CD4-positive, alpha-beta T cell treated with Interferon alpha-2 for 1 hour (primary cell): ENCODE measurements around the gene DNTTIP2.
A peak's percentile ranks its signal among the peaks of the same experiment; 100 is the strongest.
"Not testable (repeated sequence)": the region's sequence is repeated elsewhere in the genome, so short reads cannot be mapped to it uniquely, and the experiment has no call there.

Experiments
- DNase-seq, 2 donors: peaks; one replicate each; pipeline ENCODE4 v3.0.0-alpha.2; 2020 to 2022

The DNTTIP2 gene

DNA sequence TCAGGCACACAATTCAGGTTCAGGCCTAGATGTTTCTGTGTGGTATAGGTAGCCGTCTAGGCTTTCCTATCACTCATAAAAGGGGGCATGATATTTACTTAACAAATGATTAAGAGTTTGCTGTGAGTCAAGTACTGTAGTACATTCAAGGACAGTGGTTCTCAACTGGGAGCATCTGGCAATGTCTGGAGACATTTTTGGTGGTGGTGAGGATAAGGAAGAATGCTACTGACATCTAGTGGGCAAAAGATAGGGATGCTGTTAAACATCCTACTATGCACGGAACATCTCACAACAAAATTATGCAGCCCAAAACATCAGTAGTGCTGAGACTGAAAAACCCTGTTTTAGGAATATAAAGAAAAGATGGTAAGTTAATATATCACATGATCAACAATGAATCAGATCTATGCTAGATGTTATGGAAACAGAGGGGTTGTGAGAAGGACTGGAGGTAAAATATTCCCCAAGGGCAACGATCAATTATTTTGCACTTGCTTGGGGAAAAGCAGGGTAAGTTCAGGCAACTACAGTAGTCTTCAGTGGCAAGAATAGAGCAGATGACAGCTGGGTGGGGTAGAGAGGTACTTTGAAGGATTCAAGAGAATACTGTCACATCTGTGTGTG is 4.9 kb downstream of the DNTTIP2 start:
- DNase-seq = peak in 1 of 2 donors; percentile 59

DNA sequence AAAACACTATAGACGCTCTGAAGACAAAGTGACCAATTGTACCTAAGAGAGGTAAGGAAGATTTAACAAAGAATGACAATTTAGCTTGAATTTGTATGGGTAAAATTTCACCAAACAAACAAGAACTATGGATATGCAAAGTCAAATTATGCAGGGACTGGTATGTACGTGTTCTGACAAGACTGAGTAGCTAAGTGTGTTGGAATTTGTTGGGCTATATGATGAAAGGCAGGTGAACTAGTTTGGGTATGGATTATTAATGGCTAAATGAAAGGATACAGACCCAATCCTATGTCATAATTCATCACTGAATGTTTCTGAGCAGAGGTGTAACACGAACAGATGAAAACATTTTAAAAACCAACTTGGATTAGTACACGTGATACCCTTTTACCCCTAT is 7.6 kb downstream of the DNTTIP2 start:
- no peak for DNase-seq

DNA sequence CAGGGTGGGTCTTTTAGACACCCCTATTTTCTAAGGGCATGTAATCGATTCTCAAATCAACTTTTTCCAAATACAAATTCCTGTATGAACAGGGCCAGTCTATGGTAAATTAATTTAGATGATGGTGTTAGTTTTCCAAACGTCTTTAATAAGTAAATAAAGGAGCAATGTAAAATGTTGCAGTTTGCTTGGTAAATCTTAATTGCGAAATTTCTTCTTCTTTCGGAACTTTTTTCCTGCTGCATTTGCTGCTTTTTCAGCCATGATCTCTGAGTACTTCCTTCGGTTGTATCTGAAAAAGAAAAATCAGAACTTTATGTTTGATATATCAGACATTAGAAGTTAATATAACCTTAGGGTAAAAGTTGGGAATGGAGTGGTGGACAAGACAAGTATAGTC is 9.4 kb downstream of the DNTTIP2 start:
- no peak for DNase-seq

DNA sequence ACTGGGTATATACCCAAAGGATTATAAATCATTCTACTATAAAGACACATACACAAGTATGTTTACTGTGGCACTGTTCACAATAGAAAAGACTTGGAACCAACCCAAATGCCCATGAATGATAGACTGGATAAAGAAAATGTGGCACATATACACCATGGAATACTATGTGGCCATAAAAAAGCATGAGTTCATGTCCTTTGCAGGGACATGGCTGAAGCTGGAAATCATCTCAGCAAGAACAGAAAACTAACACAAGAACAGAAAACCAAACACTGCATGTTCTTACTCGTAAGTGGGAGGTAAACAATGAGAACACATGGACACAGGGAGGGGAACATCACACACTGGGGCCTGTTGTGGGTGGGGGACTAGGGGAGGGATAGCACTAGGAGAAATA is 10.5 kb downstream of the DNTTIP2 start:
- not testable (repeated sequence) for DNase-seq

DNA sequence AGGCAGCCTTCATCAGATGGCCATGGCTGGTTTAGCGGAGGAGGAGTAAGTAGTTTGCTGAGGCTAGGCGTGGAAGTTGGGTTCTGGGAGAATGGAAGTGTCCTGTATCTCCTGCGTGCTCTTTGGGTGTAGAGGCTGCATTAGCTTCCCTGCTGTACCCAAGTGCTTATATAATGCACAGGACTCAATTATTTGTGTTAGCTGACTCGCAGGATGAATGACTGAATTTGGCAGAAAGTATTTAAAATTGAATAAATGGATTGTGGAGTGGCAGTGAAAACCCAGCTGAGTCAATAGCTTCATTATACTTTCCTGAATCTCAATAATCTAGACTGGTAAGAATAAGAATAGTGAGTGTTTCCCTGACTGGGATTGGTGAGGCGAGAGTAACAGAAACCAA is 13.8 kb downstream of the DNTTIP2 start:
- no peak for DNase-seq

DNA sequence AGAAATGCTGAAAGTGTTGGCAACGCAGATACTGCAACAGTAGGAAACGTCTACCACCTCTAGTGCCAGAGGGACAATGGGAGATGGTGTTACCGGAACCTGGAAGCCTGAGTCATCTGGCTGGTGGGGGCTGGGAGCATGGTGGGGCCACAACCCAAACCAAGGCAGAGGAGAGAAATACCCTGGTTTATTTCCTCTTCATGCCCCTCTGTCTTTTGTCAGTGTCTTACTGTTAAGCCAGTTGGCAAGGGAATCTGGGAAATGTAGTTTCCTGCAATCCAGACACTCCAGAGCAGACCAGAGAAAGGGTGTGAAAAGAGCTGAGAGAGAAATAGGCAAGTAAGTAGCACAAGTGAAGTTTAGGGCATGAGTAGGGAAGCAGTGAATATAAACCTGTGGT is 14.8 kb downstream of the DNTTIP2 start:
- no peak for DNase-seq

DNA sequence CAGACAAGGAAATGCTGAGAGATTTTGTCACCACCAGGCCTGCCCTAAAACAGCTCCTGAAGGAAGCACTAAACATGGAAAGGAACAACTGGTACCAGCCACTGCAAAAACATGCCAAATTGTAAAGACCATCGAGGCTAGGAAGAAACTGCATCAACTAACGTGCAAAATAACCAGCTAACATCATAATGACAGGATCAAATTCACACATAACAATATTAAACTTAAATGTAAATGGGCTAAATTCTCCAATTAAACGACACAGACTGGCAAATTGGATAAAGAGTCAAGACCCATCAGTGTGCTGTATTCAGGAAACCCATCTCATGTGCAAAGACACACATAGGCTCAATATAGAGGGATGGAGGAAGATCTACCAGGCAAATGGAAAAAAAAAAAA is 21.4 kb downstream of the DNTTIP2 start:
- DNase-seq = not testable (repeated sequence)

DNA sequence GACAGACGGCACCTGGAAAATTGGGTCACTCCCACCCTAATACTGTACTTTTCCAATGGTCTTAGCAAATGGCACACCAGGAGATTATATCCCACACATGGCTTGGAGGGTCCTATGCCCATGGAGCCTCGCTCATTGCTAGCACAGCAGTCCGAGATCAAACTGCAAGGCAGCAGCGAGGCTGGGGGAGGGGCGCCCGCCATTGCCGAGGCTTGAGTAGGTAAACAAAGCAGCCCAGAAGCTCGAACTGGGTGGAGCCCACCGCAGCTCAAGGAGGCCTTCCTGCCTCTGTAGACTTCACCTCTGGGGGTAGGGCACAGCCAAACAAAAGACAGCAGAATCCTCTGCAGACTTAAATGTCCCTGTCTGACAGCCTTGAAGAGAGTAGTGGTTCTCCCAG is 23.0 kb downstream of the DNTTIP2 start:
- DNase-seq = peak in 1 of 2 donors; percentile 23

DNA sequence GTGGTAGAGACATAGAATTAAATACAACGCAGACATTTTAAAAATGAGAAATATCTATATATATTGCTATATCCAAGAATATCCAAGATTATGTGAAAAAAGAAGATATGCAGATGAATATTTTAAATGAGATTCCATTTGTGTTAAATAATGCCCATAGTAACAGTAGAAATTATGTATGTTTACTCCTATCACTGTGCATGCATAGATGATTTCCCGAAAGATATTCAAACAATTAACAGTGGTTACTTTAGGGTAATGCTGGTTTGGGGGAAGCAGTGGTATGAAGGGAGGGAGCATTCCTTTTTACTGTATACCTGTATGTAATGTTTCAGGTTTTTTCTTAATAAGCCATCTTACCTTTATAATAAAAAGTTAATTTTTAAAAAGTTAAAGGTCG is 25.1 kb downstream of the DNTTIP2 start:
- DNase-seq = no peak

DNA sequence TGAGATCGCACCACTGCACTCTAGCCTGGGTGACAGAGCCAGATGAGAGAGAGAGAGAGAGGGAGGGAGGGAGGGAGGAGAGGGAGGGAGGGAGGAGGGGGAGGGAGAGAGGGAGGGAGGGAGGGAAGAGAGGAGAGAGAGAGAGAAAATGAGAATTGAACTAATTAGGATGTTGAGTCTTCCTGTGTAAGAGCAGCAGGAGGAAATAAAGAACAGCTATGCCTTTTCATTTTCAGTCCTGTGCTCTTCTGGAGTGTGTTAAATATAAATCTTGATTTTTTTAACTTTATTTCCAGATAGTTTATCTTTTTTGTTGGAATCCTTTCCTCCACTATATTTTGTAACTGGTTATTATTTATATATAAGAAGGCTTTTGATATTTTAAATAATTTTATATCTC is 27.1 kb downstream of the DNTTIP2 start:
- no peak for DNase-seq

DNA sequence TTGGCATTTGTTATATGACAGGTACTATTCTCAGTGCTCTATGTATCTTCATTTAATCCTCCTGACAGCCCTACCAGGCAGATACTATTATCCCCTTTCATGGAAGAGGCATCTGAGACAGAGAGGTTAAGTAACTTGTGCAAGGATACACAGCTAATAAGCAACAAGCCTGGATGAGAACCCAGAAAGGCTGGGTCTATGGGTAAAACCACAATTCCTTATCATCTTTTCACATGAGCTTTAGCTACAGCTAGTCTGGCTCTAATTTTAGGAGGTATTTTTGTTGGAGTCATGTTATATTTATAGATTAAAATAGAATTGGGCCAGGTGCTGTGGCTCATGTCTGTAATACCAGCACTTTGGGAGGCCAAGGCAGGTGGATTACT is 27.7 kb downstream of the DNTTIP2 start:
- DNase-seq = no peak

DNA sequence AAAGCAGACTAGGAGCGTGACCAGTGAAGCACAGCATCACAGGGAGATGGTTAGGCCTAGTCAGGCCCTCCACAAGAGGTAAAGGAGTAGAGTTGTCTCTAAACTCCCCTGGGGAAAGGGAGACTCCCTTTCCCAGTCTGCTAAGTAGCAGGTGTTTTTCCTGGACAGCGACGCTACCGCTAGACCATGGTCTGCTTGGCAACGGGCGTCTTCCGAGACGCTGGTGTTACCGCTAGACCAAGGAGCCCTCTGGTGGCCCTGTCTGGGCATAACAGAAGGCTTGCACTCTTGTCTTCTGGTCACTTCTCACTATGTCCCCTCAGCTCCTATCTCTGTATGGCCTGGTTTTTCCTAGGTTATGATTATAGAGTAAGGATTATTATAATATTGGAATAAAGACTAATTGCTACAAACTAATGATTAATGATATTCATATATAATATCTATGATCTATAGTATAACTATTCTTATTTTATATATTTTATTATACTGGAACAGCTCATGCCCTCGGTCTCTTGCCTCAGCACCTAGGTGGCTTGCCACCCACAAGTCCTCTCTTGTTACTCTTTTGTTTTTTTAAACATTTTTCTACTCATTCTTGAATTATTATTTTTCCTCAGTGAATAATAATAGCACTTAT is 28.2 kb downstream of the DNTTIP2 start:
- peak; percentile 64 to 67 for DNase-seq

DNA sequence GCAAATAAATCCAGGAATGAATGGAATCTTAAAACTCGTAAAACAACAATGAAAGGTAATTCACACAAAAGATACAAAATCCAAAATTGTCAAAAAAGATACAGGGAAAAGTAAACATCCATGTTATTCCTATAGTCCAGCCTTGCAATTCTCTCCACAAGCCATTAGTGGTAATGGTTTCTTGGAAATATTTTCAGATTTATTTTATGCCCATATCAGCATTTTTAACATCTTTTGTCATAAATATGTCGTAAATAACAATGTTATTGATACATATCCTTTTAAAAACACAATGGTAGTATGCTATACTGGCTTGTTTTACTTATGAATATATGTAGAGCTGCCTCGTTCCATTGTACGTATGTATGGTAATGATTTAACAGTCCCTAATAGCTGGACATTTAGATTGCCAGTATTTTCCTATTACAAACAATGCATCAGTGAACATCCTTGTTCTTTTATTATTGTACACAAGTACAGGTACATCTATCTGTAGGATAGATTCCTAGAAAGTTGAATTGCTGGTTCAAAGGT is 30.6 kb downstream of the DNTTIP2 start:
- DNase-seq = no peak

DNA sequence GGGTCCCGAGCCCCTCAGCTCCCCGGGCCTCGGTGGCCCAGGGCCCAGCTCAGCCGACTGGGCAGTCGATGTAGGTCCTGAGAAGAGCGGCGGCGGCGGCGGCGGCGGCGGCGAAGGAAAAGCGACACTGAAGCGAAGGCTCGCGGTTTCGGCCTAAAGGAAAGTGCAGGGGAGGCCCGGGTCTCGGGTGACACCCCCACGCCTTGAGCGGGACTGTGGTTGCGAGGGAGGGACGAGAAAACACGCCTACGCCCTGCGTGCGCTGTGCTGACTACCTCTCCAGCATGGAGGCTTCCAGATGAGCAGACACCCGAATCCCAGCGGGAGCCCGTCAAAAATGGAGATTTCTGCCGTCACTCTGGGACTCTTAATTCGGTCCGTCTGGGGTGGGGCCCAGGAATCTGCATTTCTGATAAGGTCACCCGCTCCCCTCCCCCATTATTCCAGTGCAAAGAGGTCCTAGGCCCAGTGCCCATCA is 31.2 kb downstream of the DNTTIP2 start:
- peak; percentile 73 to 81 for DNase-seq

DNA sequence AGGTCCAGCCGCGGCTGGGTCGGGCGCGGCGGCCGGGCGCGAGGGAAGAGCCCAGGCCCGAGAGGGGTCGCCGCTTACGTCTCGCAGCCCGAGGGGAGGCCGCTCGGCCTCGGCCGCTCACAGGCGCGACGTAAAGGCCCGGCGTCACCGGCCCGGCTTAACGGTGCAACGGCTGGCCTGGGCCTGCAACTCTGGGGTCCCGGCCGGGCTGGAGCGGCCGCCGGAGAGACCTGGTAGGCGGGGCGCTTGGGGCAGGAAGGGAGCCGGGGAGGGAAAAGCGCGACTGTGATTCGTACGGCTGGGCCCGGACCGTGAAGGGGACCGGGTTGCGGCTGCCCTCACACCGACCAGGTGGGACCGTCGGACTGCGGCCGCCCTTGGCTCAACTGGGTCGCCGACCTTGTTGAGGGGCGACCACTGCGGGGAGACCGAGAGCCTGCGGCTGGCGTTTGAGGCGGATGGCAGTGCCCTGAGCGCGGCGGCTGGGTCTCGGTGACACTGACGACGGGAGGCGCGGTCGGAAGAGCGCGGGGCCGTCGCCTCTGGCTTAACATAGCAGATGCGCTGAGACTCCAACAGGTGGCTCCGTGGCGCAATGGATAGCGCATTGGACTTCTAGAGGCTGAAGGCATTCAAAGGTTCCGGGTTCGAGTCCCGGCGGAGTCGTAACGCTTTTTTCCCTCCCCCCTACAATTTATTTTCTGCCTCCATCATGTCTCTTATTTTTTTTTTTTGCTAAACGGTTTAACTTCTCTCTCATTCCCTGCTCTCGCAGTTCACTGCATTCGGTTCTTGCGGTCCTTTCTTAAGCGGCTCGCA is 31.8 kb downstream of the DNTTIP2 start:
- DNase-seq = peak; percentile 93 to 94

DNA sequence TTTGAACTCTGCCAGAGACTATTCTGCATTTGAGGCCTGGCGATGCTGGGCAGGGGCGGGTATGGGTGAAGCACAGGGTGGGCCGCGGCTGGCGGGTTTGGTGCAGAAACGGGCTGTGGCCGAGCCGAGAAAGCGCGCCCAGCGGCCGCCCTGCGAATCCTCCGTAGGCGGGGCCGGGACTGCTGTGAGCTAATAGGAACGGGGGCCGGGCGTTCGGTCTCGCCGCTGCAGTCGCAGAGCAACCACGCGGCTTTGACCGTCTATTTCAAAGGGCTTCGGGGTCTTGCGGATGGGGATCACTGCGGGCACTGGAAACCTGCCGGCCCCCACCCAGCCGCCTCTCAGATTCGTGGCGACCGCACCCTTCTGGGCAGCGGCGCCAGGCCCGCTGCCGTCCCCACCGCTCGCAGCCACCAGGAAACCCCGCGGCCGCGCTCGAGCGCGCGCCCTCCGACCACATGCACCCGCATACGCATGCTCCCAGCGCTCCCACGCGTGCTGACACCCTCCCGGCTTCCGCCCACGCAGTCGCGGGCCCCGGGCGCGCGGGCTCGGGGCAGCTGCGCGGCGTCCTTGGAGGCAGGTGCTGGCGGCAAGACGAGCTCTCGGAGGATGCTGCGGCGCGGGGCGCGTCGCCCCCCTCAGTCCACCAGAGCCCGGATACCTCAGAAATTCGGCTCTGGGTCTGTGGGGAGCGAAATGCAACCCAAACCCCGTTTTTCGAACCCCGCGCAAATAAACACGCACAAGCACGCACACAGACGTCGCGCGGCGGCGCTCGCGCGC is 32.6 kb downstream of the DNTTIP2 start:
- DNase-seq = peak; percentile 83 to 87

DNA sequence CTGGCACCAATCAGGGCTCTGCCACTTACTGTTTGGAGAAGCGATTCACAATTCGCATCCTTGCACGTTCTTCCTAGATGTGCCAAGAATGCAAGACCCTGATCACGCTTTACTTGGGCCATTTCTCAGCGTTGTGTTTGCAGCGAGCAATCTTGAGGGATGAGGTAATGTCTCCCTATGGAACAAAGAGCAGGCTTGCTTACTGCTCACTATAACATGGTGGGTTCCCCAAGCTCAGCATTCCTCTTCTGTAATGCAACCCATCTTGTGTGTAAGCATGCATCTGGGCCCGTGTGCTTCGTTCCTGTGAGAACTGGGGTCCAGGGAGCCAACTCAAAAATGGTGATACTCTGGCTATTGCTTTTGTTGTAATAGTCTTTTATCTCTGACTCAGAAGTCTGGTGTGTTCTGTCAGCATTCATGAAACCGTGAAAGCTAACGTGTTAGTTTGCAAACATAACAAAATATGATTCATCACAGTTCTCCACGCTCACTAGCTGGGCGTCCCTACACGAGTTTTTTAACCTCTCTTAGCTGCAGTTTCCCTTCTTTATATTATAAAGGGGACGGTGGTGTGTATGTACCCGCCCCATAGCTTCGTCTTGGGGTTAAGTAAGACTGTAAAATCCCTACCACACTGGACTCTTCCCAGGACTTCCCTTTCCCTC is 33.3 kb downstream of the DNTTIP2 start:
- no peak for DNase-seq

DNA sequence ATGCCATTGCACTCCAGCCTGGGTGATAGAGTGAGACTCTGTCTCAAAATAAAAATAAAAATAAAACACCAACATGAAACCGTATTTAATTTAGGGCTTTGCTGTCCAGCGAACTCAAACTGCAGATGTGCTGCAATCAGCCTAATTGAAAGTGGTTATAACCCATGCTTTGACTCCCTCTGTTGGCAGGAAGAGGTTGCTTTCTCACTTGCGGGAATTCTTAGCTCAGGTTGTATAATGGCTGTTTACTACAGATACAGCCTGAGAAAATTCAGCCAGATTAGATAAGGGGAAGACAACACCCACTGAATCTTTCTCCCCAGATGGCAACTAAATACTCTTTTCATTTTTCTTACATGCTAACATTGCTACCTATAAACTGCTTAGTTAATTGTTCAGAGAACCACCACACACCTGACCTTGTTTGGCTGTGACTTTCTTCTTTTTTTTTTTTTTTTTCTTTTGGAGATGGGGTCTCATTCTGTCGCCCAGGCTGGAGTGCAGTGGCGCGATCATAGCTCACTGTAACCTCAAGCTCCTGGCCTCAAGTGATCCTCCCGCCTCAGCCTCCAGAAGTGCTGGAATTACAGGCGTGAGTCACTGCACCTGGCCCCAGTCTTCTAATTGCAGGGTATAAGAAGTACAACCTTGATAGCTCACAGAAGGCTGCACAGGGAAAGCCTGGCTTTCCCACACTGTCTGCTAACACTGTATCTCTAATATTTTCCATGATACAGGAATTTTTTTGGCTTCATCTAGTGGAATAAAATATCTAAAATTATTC is 34.6 kb downstream of the DNTTIP2 start:
- DNase-seq = peak; percentile 67 to 80

DNA sequence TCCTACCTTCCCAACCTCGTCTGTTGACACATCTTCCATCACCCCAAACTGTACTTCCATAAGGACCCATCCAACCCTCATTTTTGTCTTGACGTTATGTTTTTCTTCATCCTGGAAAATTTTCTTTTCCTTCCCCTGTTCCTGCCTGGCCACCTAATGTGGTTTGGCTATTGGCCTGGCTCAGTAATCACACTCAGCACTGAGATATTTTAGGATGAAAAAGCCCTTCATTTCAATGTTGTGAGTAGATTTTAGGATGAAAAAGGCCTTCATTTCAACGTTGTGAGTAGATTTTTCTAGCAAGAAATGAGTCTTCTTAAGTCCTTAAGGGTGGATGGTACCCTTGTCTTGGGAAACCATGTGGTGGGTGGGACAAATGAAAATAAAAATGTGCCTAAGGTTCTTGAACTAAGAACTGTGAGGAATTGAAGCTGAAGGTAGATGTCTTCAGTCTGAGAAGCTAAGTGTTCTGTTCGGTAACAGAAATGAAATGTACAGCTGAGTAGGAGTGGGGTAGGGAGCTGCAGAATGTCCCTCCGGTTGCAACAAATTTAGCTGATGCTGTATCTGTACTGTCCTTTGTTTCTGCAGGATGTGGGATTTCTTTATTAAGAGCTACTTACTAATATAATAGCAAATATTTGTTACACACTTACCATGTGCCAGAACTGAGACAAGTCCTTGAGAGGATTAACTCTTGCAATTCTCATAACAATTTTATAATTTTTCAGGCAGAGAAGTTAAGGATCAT is 36.1 kb downstream of the DNTTIP2 start:
- DNase-seq = no peak

DNA sequence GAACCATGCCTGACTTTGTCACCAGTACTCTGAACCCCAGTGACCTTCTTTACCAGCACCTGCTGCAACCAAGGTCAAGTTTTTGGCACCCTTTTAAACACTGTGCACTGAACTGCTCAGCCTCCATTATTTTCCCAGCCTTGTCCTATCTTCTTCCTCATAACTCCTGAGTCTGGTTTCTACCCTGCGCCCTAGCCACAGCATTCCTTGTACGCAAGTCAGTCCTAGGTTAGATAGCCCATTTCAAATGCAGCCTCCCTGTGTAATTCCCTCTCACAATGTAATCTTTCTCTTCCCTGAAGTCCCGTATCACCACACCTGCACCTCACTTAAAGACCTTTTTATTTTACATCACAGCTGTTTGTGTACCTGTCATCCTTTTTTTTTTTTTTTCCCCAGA is 37.2 kb downstream of the DNTTIP2 start:
- DNase-seq = no peak
